ENCODE measurements around the gene MLIP. TPM values are rescaled to one million over a fixed set of nuclear protein-coding genes. Genes with fewer than 3 reads are reported as not detected.

MLIP gene
- total RNA-seq, 2 donors from 2014 or later, result 1.4 to 3.6 TPM

GRCh38 chr6:54134935-54135334 is 23.7 kb downstream of the MLIP start:
- intact Hi-C loops (cut with DNase I), result no loop called here
- DNase-seq (ENCODE audit: low spot score), result no peak

- DNase-seq (ENCODE audit: low spot score), result no peak
- intact Hi-C loops (cut with DNase I), result no loop called here
Observed at GRCh38 chr6:54135665-54136369, 24.6 kb downstream of the MLIP start.

GRCh38 chr6:54138795-54139194 is 27.6 kb downstream of the MLIP start:
- no peak for DNase-seq (ENCODE audit: low spot score)
- intact Hi-C loops (cut with DNase I), result no loop called here

- intact Hi-C loops (cut with DNase I), result no loop called here
- no peak for DNase-seq (ENCODE audit: low spot score)
Observed at GRCh38 chr6:54140811-54141210, 29.6 kb downstream of the MLIP start.

GRCh38 chr6:54142889-54143519 is 31.8 kb downstream of the MLIP start:
- intact Hi-C loops (cut with DNase I), result no loop called here
- no peak for DNase-seq (ENCODE audit: low spot score)

- DNase-seq (ENCODE audit: low spot score), result no peak
- intact Hi-C loops (cut with DNase I), result no loop called here
Observed at GRCh38 chr6:54151861-54152260, 40.6 kb downstream of the MLIP start.

GRCh38 chr6:54156650-54157250 is 45.5 kb downstream of the MLIP start:
- intact Hi-C loops (cut with DNase I), result no loop called here
- no peak for DNase-seq (ENCODE audit: low spot score)

GRCh38 chr6:54157405-54157804 is 46.2 kb downstream of the MLIP start:
- no peak for DNase-seq (ENCODE audit: low spot score)
- intact Hi-C loops (cut with DNase I), result no loop called here

GRCh38 chr6:54173089-54173488 is 61.8 kb downstream of the MLIP start:
- intact Hi-C loops (cut with DNase I), result no loop called here
- DNase-seq (ENCODE audit: low spot score), result no peak

- no peak for DNase-seq (ENCODE audit: low spot score)
- intact Hi-C loops (cut with DNase I), result no loop called here
Observed at GRCh38 chr6:54179152-54179551, 67.9 kb downstream of the MLIP start.

GRCh38 chr6:54183616-54184015 is 72.4 kb downstream of the MLIP start:
- no peak for DNase-seq (ENCODE audit: low spot score)
- intact Hi-C loops (cut with DNase I), result no loop called here

GRCh38 chr6:54185885-54186284 is 74.6 kb downstream of the MLIP start:
- intact Hi-C loops (cut with DNase I), result no loop called here

GRCh38 chr6:54188846-54189245 is 77.6 kb downstream of the MLIP start:
- DNase-seq (ENCODE audit: low spot score), result no peak
- intact Hi-C loops (cut with DNase I), result no loop called here

More at GRCh38 chr6:54185885-54186284, 74.6 kb downstream of the MLIP start:
- no peak for DNase-seq (ENCODE audit: low spot score)

- intact Hi-C loops (cut with DNase I), result no loop called here
- DNase-seq (ENCODE audit: low spot score), result no peak
Observed at GRCh38 chr6:54191461-54191860, 80.2 kb downstream of the MLIP start.

GRCh38 chr6:54192993-54193392 is 81.8 kb downstream of the MLIP start:
- intact Hi-C loops (cut with DNase I), result no loop called here
- DNase-seq (ENCODE audit: low spot score), result no peak

- no peak for DNase-seq (ENCODE audit: low spot score)
- intact Hi-C loops (cut with DNase I), result no loop called here
Observed at GRCh38 chr6:54193560-54193959, 82.3 kb downstream of the MLIP start.

GRCh38 chr6:54194067-54194466 is 82.8 kb downstream of the MLIP start:
- DNase-seq (ENCODE audit: low spot score), result no peak
- intact Hi-C loops (cut with DNase I), result no loop called here

GRCh38 chr6:54195637-54196036 is 84.4 kb downstream of the MLIP start:
- no peak for DNase-seq (ENCODE audit: low spot score)
- intact Hi-C loops (cut with DNase I), result no loop called here

- intact Hi-C loops (cut with DNase I), result no loop called here
Observed at GRCh38 chr6:54196905-54197304, 85.7 kb downstream of the MLIP start.

GRCh38 chr6:54198134-54198533 is 86.9 kb downstream of the MLIP start:
- no peak for DNase-seq (ENCODE audit: low spot score)
- intact Hi-C loops (cut with DNase I), result no loop called here

More at GRCh38 chr6:54196905-54197304, 85.7 kb downstream of the MLIP start:
- DNase-seq (ENCODE audit: low spot score), result no peak

Measured in posterior vena cava (tissue), 2 donors.